Amniotic stem cell (primary cell): ENCODE measurements around the gene RFNG.

ENCODE experiments used
- DNase-seq: peaks from one replicate; lab custom pipeline; 2025; lab: John Stamatoyannopoulos, UW

RFNG gene

GRCh38 chr17:82051776-82052637 is at the start of gene RFNG, which contains the start of gene GPS1:
RFNG (minus strand) TSS chr17:82051811; CDS start chr17:82051766, 45 bp downstream.
GPS1 (plus strand) TSS chr17:82051898; CDS start chr17:82051932, 34 bp downstream.
- DNase-seq = no peak

- DNase-seq = no peak
Observed at GRCh38 chr17:82101301-82101715, 49.7 kb upstream of the RFNG start.

GRCh38 chr17:82100502-82101298 is 49.1 kb upstream of the RFNG start:
- no peak for DNase-seq

GRCh38 chr17:82098939-82099763 is 47.5 kb upstream of the RFNG start:
- DNase-seq = no peak

- peak; percentile 81 for DNase-seq
Observed at GRCh38 chr17:82098169-82098938, 46.7 kb upstream of the RFNG start, which contains the start of gene FASN. FASN (minus strand) TSS chr17:82098236; CDS start chr17:82096445, 1,791 bp downstream.

- DNase-seq = no peak
Observed at GRCh38 chr17:82097919-82098168, 46.2 kb upstream of the RFNG start.

- no peak for DNase-seq
Observed at GRCh38 chr17:82097184-82097918, 45.7 kb upstream of the RFNG start.

GRCh38 chr17:82096709-82097183 is 45.1 kb upstream of the RFNG start:
- no peak for DNase-seq

- DNase-seq = no peak
Observed at GRCh38 chr17:82095777-82096708, 44.4 kb upstream of the RFNG start.

- DNase-seq = no peak
Observed at GRCh38 chr17:82094931-82095776, 43.5 kb upstream of the RFNG start.

- no peak for DNase-seq
Observed at GRCh38 chr17:82092995-82093751, 41.6 kb upstream of the RFNG start.

GRCh38 chr17:82092628-82092994 is 41.0 kb upstream of the RFNG start:
- DNase-seq = no peak

GRCh38 chr17:82092094-82092586 is 40.5 kb upstream of the RFNG start:
- no peak for DNase-seq

- no peak for DNase-seq
Observed at GRCh38 chr17:82091264-82092066, 39.9 kb upstream of the RFNG start.

- no peak for DNase-seq
Observed at GRCh38 chr17:82090549-82091263, 39.1 kb upstream of the RFNG start.
